Measurements from ENCODE around the gene PAWR.
"Not testable (repeated sequence)": the region's sequence is repeated elsewhere in the genome, so short reads cannot be mapped to it uniquely, and the experiment has no call there.

The PAWR gene

DNA sequence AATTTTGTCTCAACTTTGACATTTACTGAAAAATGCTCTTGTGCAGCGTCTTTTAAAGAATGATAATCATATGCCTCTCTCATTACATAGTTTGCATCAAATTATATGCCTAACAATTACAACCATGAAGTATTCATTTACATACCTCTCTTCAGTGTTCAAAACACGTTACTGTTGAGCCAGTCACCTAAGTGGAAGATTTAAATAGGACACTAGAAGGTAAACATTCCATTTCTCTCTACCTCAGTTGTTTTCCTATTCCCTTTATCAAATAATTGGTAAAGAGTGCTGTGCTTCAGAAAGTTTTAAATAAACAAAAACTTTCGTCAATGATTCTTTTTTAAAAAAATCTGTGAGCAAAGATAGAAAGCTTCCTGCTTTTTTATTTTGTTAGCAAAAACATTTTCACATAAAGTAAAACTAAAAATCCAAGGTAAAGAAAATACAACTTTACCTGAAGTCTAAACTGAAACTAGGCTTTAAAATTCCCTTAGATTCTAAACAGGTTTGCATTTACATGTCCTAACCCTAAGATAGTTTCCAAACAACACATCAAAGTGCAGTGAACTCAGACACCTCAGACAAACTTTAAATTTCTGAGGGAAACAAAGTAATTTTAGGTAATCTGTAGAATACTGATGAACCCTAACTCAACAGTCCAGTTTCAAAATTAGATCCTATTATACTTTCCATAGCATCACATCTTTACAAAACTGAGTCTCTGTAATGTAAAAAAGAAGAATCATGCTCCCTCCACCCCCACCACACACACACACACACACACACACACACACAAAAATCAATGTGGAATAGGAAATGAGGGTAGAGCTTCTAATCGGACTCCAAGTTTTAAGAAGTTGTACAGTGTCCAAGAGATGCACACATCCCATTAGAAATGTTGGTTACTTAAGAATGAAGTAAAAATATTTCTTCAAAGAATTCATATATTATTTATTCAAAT is 46.2 kb downstream of the PAWR start:
- no peak for DNase-seq

DNA sequence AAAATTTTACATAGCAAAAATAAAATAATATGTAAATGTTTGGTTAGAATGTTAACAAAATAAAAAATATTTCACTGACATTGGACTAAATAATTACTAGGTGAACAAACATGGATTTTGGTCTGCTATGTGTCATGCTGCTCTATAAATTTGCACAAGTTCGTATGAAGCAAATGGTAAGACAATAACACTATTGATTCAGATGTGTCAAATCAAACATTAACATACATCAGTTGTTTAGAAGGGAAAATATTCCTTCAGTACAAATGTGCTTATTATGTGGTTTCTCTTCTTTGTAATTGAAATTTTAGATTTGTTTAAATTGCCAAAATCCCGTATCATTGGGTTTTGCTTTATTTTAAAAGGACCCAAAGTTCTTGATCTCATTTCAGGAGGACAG is 46.9 kb downstream of the PAWR start:
- DNase-seq: no peak

GRCh38 chr12:79638490-79638889 is 52.3 kb downstream of the PAWR start:
- no peak for DNase-seq

GRCh38 chr12:79637093-79637492 is 53.7 kb downstream of the PAWR start:
- DNase-seq: no peak

DNA sequence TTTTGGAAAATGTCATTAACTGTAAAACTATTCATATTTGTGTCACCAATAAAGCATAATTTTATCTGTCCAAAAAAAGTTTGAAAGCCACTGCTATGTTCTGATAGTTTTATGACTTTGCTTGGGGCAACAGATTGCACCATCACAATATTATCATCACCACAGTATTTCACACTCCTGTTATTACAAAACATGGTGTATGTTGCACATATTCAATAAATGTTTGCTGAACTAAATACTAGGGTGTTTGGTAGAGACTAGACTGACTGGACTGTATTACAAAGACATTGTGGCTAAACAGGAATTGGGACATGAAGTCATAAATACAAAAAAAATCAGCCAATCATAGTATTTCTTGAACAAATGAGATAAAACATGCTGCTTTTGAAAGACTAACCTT is 55.1 kb downstream of the PAWR start:
- no peak for DNase-seq

- no peak for DNase-seq
These were observed 55.8 kb downstream of the PAWR start for GRCh38 chr12:79634957-79635471.

GRCh38 chr12:79629561-79629960 is 61.2 kb downstream of the PAWR start:
- DNase-seq: no peak

DNA sequence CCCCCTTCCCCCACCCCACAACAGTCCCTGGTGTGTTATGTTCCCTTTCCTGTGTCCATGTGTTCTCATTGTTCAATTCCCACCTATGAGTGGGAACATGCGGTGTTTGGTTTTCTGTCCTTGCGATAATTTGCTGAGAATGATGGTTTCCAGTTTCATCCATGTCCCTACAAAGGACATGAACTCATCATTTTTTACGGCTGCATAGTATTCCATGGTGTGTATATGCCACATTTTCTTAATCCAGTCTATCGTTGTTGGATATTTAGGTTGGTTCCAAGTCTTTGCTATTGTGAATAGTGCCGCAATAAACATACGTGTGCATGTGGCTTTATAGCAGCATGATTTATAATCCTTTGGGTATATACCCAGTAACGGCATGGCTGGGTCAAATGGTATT is 64.0 kb downstream of the PAWR start:
- not testable (repeated sequence) for DNase-seq

- DNase-seq: no peak
These were observed 66.4 kb downstream of the PAWR start for GRCh38 chr12:79624378-79624777.

GRCh38 chr12:79619872-79620562 is 70.7 kb downstream of the PAWR start:
- DNase-seq: no peak

DNA sequence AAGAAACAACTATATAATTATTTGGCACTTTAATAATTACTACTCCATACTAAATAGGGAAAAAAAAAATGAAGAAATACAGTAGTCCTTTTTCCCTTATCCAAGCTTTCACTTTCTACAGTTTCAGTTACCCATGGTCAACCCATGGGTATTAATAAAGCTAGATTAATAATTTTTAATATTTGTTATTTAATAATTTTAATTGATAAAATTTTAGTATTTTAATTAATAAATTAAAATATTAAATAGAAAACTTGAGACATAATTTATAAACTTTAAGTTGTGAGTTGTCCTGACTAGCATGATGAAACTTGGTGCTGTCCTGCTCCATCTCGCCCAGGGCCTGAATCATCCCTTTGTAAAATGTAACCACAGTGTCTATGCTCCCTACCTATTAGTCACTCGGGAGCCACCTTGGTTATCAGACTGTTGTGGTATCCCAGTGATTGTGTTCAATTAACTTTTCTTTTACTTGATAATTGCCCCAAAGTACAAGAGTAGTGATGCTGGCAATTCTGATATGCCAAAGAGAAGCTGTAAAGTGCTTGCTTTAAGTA is 71.8 kb downstream of the PAWR start:
- DNase-seq: no peak

- DNase-seq: no peak
These were observed 73.1 kb downstream of the PAWR start for GRCh38 chr12:79617696-79618095.

DNA sequence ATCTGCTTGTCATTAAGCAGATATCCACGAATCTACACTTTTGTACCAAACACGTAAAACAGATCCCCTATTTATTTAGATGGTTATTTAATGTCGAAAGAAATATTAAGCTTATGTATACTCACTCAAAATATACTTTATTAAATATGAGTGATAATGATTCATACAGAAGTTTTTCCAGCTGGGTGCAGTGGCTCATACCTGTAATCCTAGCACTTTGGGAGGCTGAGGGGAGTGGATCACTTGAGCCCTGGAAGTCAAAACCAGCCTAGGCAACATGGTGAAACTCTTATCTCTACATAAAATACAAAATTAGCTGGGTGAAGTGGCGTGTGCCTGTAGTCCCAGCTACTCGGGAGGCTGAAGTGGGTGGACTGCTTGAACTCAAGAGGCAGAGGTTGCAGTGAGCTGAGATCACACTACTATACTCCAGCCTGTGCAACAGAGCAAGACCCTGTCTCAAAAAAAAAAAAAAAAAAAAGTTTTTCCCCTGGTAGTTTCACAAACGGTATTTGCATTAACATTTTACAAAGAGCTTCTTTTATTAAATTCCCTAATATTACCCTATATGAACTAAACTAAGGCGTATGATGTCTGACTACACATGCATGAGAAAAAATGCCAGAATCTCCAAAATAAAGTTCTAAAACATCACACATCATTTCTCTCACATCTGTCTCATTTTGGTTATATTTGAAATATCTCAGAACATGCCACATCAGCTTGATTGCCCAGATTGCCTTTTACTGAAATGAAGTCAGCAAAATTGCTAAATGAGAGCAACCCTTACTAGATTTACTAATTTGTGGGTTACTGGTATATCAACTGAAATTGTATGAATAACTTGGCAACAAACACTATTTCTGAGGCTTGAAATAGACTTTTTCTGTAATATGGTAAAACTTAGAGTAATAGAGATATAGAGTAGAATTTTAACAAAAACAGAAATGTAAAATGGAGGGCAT is 74.9 kb downstream of the PAWR start:
- DNase-seq: no peak

- no peak for DNase-seq
These were observed 76.0 kb downstream of the PAWR start for GRCh38 chr12:79614730-79615129.

DNA sequence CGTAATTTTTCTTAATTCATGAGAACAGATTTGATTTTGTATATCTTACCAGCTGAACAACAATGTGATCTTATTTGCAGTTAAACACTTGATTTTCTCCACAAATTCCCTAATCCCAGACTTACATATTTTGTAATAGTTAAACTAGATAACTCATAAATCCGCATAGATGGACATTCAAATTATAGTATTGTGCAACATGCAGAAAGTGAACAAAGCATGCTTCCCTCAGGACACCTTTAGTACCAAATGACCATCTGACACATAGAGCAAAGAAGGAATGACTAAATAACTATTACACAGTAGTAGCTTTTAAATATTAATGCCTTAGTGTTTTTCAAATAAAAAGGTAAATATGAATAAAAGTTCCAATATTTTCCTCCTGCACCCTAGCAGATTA is 88.9 kb downstream of the PAWR start:
- DNase-seq: no peak

DNA sequence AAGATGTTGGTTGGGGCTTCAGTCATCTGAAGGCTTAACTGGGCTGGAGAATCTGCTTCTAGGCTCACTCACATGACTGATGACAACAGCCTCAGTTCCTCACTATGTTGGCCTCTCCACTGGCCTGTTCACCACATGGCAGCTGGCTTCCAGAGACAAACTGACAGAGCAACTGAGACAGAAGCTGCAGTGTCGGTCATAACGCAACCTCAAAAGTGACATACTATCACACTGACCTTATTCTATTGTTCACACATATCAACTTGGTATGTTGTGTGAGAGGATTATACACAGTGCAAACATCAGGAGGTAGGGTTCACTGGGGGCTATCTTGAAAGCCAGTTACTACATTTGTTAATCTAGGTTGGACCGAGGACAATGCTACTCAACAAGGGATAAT is 92.9 kb downstream of the PAWR start:
- DNase-seq: no peak

DNA sequence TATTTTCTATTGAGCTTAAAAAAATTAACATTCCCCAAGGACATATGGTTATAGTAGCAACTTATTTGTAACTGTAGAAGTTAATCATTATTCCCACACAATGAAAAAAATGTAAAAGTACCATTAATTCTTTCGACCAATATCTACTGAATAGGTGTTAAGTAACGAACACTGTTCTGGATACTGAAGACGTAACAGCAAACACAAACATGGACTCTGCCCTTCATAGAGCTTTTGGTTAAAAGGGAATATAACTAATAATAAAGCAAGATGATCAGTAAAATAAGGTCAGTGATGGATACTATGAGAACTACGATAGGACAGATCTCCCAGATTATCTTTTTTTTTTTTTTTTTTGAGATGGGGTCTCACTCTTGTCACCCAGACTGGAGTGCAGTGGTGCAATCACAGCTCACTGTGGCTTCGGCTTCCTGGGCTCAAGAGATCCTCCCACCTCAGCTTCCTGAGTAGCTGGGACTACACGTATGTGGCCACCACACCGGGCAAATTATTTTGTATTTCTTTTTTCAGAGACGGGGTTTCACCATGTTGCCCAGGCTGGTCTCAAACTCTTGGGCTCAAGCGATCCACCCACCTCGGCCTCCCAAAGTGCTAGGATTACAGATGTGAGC is 93.9 kb downstream of the PAWR start:
- DNase-seq: no peak

DNA sequence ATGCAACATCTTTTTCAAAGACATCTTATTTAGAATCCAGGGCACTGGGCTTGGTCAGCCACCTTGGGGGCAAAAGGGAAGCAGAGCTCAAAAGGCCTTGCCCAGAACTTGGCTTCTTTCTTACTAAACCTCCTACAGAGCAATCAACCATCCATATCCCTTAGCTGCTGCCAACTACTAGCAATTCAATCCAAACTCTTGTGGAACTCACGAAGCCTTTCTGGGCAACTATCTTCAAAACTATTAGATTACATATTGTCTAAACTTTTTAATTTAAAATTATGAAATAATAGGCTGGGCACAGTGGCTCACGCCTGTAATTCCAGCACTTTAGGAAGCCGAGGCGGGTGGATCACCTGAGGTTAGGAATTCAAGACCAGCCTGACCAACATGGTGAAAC is 95.5 kb downstream of the PAWR start:
- DNase-seq: no peak

DNA sequence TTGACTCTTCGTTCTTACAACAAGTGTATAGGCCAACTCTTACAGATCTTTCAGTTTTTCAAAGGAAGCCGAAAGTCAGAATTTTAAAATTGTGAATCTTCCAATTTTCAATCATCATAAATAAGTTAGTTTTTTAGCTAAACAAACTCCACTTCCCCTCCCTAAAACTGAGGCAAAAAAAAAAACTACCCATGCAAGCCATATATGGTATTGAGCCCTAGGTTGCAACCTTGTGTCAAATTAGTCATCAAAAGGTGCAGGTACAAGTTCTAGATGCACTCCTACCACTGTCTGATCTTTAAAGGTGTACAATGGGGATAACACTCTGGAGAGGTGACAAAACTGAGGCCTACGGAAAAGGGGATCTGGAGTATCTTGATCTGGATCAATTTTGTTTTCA is 97.9 kb downstream of the PAWR start:
- no peak for DNase-seq

- DNase-seq: no peak
These were observed 98.8 kb downstream of the PAWR start for GRCh38 chr12:79591988-79592387.

DNA sequence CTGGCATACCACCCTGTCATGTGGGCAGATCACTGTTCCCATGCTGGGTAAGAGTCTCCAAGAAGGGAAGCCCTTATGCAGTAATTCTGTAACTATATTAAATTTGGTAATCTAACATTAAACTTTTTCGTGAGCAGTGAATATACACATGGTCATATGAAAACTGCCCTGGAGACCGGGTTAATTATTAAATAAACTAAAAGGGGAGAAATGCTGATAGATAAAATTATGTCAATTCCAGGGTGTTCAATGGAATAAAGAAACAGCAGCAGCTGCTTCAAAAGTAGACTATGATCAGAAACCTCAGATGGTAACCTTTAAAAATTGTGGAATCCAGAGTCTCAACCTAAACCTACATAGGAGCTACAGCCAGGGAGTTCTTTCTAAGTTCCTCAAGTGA is 100.0 kb downstream of the PAWR start:
- DNase-seq: no peak

DNA sequence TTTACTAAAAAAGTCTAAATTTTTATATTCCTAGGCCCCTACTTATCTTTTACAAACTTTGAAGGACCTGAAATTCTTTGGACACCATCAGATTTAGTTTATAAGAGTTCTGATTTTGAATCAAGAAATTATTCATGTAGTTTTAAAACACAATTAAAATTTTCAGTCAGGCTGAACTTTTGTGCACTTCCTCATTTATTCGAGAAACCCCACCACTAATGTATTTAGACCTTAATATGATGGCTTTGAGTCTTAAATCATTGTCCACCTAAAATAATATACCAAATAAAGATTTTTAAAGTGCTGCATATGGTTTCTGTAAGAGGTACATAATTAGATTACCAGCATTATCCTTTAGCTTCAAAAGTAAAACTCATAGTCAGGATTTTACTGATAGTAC is 103.4 kb downstream of the PAWR start:
- DNase-seq: no peak
